Fibroblast of lung (primary cell): ENCODE results near the gene ZACN.

Experiments used
- CTCF ChIP-seq, 2 donors: IDR thresholded peaks in 1 of 2; conservative IDR thresholded peaks in 1 of 2; 1 replicate in 1 of 2; 2 replicates in 1 of 2; pipeline ENCODE4 v1.5.1; 2011 to 2012; ENCODE audit warnings: low read length in 2 of 2, control low read depth in 1 of 2, inconsistent platforms in 1 of 2, low read depth in 1 of 2, mild to moderate bottlenecking in 1 of 2
- EZH2 ChIP-seq: IDR thresholded peaks from 2 replicates; pipeline ENCODE4 v1.5.1; 2012; ENCODE audit warnings: low read length, control low read depth, mild to moderate bottlenecking; ENCODE audit errors: missing control alignments

DNA sequence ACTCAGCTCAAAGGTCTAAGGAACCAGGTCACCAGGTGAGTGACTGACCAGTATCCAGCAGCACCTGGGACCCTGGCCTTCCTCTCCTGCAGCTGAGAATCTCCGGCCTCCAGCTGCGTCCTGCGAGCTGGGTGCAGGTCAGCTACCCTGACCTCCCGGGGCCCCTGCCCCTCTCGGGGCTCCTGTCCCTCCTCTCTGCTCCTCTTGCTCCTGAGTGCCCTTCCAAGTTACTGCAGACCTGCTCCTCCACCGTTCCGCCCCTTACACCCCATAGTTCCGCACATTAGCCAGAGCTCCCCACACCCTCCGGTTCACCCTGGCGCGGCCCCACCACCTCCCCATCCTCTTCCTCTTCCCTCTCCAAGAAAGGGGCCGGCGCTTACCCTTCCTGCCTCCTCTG is 51.5 kb downstream of the ZACN start:
- TF ChIP-seq CTCF (conservative IDR thresholded peaks at IDR 0.05 in 1 of 2, IDR thresholded peaks at IDR 0.05 in 1 of 2; ENCODE audit: low read depth in 1 of 2, low read length in 2 of 2) (no peak), EZH2 (no peak)
